Fibroblast of pulmonary artery (primary cell): Measurements from ENCODE around the gene PHF10.

Experiments used
- DNase-seq: peaks from one replicate; pipeline ENCODE4 v3.0.0-alpha.2; 2010; ENCODE audit warnings: low read depth
- H3K4me3 ChIP-seq: replicated peaks from 2 replicates; pipeline ENCODE4 v1.5.1; 2011; ENCODE audit warnings: low read depth, mild to moderate bottlenecking, control low read depth, low read length, moderate library complexity
- CTCF ChIP-seq: IDR thresholded peaks from 2 replicates; pipeline ENCODE4 v1.5.1; 2011; ENCODE audit warnings: mild to moderate bottlenecking, control low read depth, low read length, inconsistent platforms; ENCODE audit errors: missing control alignments

The PHF10 gene

DNA sequence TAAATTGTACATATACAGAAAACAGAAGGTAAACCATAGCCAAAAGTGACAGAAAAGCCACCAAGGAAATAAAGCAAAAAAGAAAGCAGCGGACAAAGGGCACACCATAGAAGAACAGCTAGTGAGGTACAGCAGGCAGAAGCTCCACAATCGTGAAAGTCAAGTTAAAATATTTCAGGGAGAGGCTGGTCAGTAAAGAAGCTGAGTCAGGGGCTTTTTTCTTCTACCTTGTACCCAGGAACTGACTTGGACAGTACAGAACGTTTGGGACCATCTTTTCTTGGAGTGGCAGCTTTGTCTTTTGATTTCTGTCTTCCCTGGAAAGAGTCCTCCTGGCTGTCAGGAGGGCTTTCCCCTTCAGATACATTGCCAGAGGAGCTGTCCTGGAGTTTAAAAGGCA lies 14.3 kb downstream of the PHF10 start:
- no peak overlapping the region for H3K4me3 ChIP-seq
- no peak for TF ChIP-seq CTCF
- no peak for DNase-seq

DNA sequence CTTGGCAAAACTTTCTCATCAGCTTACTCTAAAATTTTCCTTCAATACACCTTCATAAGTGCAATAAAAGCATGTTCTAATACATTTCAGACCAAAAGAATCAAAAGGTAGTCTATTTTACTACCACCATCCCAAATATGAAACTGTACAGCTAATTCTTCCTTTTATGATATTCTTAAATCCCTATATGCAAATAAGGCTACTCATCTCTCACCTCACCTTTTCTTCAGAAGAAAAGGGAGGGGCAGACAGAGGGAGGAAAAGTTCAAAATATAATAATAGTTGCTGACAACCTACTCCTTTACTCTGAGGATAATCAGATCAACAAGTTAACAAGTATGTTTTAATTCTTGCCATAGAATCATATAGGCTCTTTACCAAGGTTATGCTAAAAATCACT lies 15.0 kb downstream of the PHF10 start:
- no peak for TF ChIP-seq CTCF
- H3K4me3 ChIP-seq, result no peak overlapping the region
- no peak for DNase-seq

GRCh38 chr6:169707772-169708171 lies 16.5 kb downstream of the PHF10 start:
- no peak for TF ChIP-seq CTCF
- H3K4me3 ChIP-seq, result no peak overlapping the region
- no peak for DNase-seq

GRCh38 chr6:169702840-169703246 lies 21.5 kb downstream of the PHF10 start:
- H3K4me3 ChIP-seq, result peak overlapping the region; percentile 90
- no peak for DNase-seq
- TF ChIP-seq CTCF, result no peak

GRCh38 chr6:169701954-169702839 lies 22.1 kb downstream of the PHF10 start, which contains the start of the genes C6orf120 and WDR27:
Gene C6orf120 (plus strand): TSS chr6:169702126. CDS start chr6:169702460, 334 bp downstream.
Gene WDR27 (minus strand): TSS chr6:169702029. CDS start chr6:169689005, 13,024 bp downstream.
- TF ChIP-seq CTCF, result no peak
- peak; percentile 97 for DNase-seq

GRCh38 chr6:169701311-169701953 lies 22.9 kb downstream of the PHF10 start:
- no peak for TF ChIP-seq CTCF
- peak overlapping the region; percentile 90 for H3K4me3 ChIP-seq
- no peak for DNase-seq

More at GRCh38 chr6:169701954-169702839, 22.1 kb downstream of the PHF10 start, which contains the start of the genes C6orf120 and WDR27:
- peak within 1 kb of the TSS; percentile 90 for H3K4me3 ChIP-seq
